HUES48 (cell line): Measurements from ENCODE around the gene RSPO4.
"Not testable (repeated sequence)": the region's sequence is repeated elsewhere in the genome, so short reads cannot be mapped to it uniquely, and the experiment has no call there.

ENCODE experiments used
- H3K27ac ChIP-seq: one replicate; pipeline ENCODE4 v1.7.0; 2013; ENCODE audit warnings: low read depth, low read length, inconsistent platforms
- H3K27me3 ChIP-seq: 2 replicates; pipeline ENCODE4 v1.6.1; 2013; ENCODE audit warnings: mild to moderate bottlenecking, low read length; ENCODE audit not compliant: control insufficient read depth, insufficient read depth
- H3K36me3 ChIP-seq: 2 replicates; pipeline ENCODE4 v1.6.1; 2013; ENCODE audit warnings: low read length; ENCODE audit not compliant: control insufficient read depth, insufficient read depth
- H3K4me1 ChIP-seq: 2 replicates; pipeline ENCODE4 v1.6.1; 2013; ENCODE audit warnings: mild to moderate bottlenecking, low read length; ENCODE audit not compliant: control insufficient read depth, insufficient read depth
- H3K4me3 ChIP-seq: 2 replicates; pipeline ENCODE4 v1.5.1; 2013; ENCODE audit warnings: mild to moderate bottlenecking, low read depth, low read length
- H3K9ac ChIP-seq: 2 replicates; pipeline ENCODE4 v1.6.1; 2013; ENCODE audit warnings: mild to moderate bottlenecking, low read depth, low read length, moderate library complexity
- H3K9me3 ChIP-seq: 2 replicates; pipeline ENCODE4 v1.6.1; 2013; ENCODE audit warnings: low read length; ENCODE audit not compliant: control insufficient read depth, insufficient read depth

Gene RSPO4

DNA sequence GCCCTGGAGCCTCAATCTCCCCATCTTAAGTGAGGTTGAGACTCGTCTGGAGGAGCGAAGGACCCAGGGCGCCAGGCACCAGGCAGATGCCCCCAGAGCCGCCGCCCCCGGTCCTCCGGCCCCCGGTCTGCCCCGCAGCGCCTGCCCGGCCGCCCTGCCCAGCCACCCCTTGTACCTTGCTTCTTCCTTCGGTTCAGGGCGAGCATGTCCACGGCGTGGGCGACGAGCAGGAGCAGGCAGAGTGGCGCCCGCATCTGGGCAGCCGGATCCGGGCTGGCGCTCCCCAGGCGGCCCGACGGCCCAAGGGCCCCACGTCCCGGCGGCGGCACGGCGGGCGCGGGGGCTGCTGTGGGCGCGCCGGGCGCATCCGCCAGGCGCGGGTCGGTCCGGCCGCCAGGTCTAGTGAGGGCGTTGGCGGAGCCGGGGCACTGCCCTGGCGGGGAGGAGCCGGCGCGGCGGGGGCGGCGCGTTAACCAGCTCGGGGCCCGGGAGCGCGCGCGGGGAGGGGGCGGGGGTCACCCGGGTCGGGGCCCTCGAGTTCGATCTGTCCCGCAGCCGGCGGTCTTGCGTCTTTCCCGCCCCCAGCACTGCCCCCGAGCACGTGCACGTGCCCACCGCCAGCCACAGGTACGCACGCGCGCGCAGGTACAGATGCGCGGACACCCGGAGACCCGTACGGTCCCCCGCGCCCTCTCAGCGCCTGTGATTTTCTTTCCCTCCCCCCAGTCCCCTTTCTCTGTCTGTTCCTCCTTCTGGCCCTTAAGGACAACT is at the start of gene RSPO4:
Gene RSPO4 (minus strand): TSS at position 401 of the 771 bp plus-strand sequence. CDS start 147 bp downstream, at position 254.
- Histone ChIP-seq H3K4me3 (peak within 1 kb of the TSS; percentile 64), H3K4me1 (peaks cover 3% of the 10 kb centered on the region; the same call in 1 of the 2 replicates), H3K27ac (no peak within 1 kb of the TSS), H3K9ac (peak within 1 kb of the TSS; percentile 63; the same call in 1 of the 2 replicates), H3K9me3 (no peaks in the 10 kb centered on the region), H3K27me3 (peaks cover 28% of the 10 kb centered on the region), H3K36me3 (no peaks in the 10 kb centered on the region)

DNA sequence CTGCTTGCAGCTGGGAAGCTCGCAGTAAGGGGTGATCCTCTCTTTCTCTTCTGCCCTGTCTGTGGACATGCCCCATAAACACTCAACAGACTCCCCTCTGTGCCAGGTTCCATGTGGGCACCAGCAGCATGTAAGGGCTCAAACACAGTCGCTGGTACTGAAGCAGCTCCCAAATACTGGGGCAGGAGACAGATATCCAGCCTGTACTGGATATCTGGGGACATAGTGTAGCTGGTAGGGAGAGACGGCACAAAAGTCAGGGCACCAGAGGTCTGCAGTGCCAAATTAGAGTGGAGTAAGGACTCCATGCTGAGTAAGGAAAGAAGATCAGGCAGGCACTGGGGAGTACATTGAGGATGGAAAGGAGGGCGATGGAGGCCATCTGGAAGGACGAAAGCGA is 48.3 kb upstream of the RSPO4 start:
- H3K27me3 ChIP-seq: no peaks in the 10 kb centered on the region
- no peaks in the 10 kb centered on the region for H3K36me3 ChIP-seq
- no peak overlapping the region for H3K9ac ChIP-seq
- H3K4me1 ChIP-seq: no peaks in the 10 kb centered on the region
- H3K27ac ChIP-seq: no peak overlapping the region
- no peaks in the 10 kb centered on the region for H3K9me3 ChIP-seq
- no peak overlapping the region for H3K4me3 ChIP-seq

DNA sequence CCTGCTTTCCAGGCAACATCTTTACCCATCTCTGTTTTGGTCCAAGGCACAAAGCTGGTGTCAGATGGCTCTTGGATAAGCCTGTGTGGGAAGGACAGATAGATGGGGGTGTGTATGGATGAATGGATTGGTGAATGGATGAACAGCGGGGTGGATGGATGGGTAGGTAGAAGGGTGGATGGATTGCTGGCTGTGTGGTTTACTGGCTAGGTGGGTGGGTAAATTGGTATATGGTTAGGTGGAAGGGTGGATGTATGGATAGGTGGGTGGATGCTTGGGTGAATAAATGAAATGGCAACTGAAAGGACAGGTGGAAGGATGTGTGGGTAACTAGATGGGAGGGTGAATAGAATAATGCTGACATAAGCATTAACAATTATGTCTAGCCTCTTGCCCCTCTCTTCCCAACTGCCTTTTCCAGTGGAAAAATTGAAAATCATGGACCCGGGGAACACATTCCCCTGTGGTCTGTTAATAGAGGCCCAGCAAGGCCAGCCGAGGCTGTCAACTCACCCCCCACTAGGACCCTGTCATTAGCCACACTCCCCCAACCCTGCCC is 43.8 kb upstream of the RSPO4 start:
- Histone ChIP-seq H3K9me3 (no peaks in the 10 kb centered on the region), H3K36me3 (no peaks in the 10 kb centered on the region), H3K4me3 (no peak overlapping the region), H3K27ac (no peak overlapping the region), H3K4me1 (no peaks in the 10 kb centered on the region), H3K9ac (no peak overlapping the region), H3K27me3 (no peaks in the 10 kb centered on the region)

DNA sequence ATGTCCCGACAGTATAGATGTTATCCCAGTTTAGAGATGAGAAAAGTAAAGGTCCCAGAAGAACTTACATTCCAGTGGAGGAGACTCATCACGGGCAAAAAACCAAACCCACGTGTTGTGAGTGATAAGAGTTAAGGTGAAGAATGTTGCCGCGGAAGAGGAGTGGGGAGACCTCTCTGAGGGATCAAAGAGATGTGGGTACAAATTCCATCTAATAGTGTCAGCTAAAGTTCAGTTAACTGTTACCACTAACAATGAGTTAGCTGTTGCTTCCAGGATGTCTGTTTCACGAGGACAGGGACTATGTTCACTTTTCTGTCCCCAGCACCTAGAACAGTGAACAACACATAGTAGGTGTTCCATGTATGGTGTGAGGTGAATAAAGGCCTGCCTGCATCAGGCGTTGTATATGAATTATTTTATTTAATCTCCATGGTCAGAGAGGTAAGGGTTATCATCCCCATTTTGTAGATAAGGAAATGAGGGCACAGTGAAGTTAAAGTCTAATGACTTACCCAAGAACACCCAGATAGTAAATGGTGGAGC is 39.8 kb upstream of the RSPO4 start:
- Histone ChIP-seq H3K9ac (no peak overlapping the region), H3K27me3 (no peaks in the 10 kb centered on the region; the same call in 1 of the 2 replicates), H3K4me1 (no peaks in the 10 kb centered on the region), H3K4me3 (no peak overlapping the region), H3K36me3 (no peaks in the 10 kb centered on the region), H3K27ac (no peak overlapping the region), H3K9me3 (no peaks in the 10 kb centered on the region)

DNA sequence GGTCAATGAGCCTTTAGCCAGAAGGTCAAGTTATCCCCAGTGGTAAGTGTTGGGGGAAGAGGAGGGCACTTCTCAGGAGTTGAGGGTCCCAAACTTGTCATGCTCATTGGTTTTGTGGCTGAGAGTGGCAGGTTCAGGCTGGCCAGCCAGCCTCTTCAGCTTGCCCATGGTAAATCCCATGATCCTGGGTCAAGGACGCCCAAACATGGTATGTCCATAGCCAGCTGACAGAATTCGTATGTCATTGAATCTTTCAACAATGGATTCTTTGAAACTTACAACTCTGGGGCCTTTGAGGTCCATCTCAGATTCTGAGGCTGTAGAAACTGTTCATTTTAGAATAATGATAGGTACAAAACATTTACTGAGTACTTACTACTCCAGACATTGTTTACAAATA is 36.1 kb upstream of the RSPO4 start:
- H3K9ac ChIP-seq: no peak overlapping the region
- no peak overlapping the region for H3K27ac ChIP-seq
- H3K9me3 ChIP-seq: no peaks in the 10 kb centered on the region
- no peaks in the 10 kb centered on the region for H3K4me1 ChIP-seq
- H3K27me3 ChIP-seq: no peaks in the 10 kb centered on the region; the same call in 1 of the 2 replicates
- no peaks in the 10 kb centered on the region for H3K36me3 ChIP-seq
- H3K4me3 ChIP-seq: no peak overlapping the region

DNA sequence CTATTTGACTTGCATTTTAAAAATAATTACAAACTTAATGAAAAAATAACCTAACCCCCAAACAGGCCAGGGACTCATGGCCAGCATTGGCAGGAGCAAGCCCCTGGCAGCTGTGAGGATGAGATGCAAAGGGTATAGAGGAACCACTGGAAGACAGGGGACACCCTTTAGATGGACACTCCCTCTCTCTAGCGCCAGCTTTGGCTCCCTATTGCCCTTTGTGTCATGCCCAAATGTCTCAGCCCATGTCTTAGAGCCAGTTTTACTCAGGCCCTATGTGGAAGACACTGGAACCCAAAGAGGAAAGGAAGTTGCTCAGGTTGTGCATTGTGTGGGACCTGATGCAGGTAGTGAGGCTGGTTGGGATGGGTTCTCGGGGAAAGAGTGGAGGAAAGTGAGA is 34.9 kb upstream of the RSPO4 start:
- Histone ChIP-seq H3K27ac (no peak overlapping the region), H3K9me3 (no peaks in the 10 kb centered on the region), H3K4me3 (no peak overlapping the region), H3K36me3 (no peaks in the 10 kb centered on the region), H3K4me1 (no peaks in the 10 kb centered on the region), H3K27me3 (no peaks in the 10 kb centered on the region; the same call in 1 of the 2 replicates), H3K9ac (no peak overlapping the region)

DNA sequence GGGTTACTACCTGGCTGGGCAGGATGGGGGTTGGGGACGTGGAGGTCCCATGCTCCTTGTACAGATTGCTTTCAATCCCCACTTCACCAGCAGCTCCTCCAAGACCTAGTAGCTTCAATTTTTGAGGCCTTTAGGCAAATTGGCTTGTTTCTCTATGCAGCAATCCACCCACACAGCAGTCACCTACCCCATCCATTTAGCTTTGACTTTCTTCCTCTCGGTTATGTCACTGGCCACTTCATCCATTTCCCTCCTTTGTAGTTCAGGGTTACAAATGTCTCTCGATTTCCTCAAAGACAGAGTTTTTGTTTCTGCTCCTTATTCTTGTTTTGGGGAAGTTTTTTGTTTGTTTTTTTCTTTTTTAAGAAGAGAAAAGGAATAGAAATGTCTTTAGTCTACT is 33.4 kb upstream of the RSPO4 start:
- Histone ChIP-seq H3K9ac (no peak overlapping the region), H3K27me3 (no peaks in the 10 kb centered on the region; the same call in 1 of the 2 replicates), H3K4me3 (no peak overlapping the region), H3K36me3 (no peaks in the 10 kb centered on the region), H3K9me3 (no peaks in the 10 kb centered on the region), H3K4me1 (no peaks in the 10 kb centered on the region), H3K27ac (no peak overlapping the region)

DNA sequence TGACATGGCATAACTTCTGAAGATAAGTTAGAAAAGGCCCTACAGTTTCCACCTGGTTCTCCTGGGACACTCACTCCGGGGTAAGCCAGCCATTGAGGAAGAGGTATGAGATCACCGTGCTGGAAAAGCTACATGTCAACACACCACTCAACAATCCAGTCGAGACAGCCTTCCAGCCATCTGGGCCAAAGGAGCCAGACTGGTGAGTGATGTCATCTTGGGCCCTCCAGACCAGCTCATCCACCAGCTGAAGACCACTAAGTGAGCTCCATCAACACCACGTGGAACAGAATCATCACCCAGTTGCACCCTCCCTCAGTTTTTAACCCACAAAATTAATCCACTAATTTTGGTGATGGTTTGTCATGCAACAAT is 32.3 kb upstream of the RSPO4 start:
- no peaks in the 10 kb centered on the region for H3K36me3 ChIP-seq
- H3K4me3 ChIP-seq: no peak overlapping the region
- H3K9me3 ChIP-seq: no peaks in the 10 kb centered on the region
- no peaks in the 10 kb centered on the region for H3K4me1 ChIP-seq
- no peak overlapping the region for H3K27ac ChIP-seq
- no peaks in the 10 kb centered on the region; the same call in 1 of the 2 replicates for H3K27me3 ChIP-seq
- H3K9ac ChIP-seq: no peak overlapping the region

DNA sequence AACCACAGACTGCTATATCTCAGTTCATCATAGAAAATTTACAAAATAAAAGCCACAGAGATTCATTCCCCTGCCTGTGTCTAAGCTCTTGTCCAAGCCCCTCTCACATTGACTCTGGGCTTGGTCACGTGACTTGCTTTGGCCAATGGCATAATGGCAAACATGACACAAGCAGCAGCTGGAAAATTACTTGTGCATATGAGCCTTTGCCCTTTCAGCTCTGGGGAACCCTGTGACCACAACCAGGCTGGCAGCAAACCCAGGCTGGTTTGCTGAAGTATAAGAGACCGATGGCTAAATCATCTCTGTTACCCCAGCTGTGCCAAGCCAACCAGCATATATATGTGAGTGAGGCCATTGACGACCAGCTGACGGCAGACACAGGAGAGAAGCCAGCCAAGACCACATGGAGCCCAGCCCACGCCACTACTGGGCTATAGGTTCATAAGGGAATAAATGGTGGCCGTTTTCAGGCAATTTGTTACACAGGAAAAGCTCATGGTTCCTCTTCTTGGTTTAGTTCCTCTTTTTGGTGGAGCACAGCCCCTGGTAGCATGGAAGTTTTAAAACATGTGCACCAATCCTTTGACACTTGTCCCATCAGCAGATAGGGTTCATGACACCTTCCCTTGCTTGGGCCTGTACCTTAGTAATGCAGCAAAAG is 31.8 kb upstream of the RSPO4 start:
- no peaks in the 10 kb centered on the region for H3K4me1 ChIP-seq
- H3K9me3 ChIP-seq: no peaks in the 10 kb centered on the region
- H3K27ac ChIP-seq: no peak overlapping the region
- H3K9ac ChIP-seq: no peak overlapping the region
- no peak overlapping the region for H3K4me3 ChIP-seq
- no peaks in the 10 kb centered on the region; the same call in 1 of the 2 replicates for H3K27me3 ChIP-seq
- no peaks in the 10 kb centered on the region for H3K36me3 ChIP-seq

DNA sequence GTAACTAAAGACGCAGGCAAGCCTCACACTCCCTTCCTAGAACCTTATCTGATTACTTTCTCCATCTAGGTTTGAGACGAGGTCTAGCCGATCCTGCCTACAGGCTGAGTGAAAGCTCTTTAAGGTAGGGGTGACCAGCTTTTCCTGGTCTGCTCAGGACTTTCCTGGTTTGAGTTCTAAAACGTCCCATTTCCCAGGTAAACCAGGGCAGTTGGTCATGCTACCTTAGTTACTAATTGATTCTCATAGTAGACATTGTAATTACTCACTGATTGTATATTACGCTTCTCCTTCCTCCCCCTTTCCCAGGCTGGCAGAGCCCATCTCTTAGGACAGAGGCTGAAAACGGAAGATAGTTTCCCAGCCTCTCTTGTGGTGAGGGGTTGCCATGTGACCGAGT is 27.9 kb upstream of the RSPO4 start:
- Histone ChIP-seq H3K36me3 (no peaks in the 10 kb centered on the region), H3K9ac (no peak overlapping the region)

DNA sequence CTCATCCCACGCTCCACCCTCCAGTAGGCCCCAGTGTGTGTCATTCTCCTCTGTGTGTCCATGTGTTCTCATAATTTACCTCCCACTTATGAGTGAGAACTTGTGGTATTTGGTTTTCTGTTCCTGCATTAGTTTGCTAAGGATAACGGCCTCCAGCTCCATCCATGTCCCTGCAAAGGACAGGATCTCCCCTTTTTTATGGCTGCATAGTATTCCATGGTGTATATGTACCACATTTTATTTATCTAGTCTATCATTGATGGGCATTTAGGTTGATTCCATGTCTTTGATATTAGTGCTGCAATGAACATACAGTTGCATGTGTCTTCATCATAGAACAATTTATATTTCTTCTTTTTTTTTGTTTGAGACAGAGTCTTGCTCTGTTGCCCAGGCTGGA is 24.1 kb upstream of the RSPO4 start:
- H3K9me3 ChIP-seq, H3K27me3 ChIP-seq, H3K9ac ChIP-seq, H3K4me1 ChIP-seq, H3K4me3 ChIP-seq, H3K36me3 ChIP-seq, H3K27ac ChIP-seq: not testable (repeated sequence)

More for the DNA sequence above, 27.9 kb upstream of the RSPO4 start:
- Histone ChIP-seq H3K27me3 (no peaks in the 10 kb centered on the region), H3K4me3 (no peak overlapping the region), H3K27ac (no peak overlapping the region), H3K9me3 (no peaks in the 10 kb centered on the region), H3K4me1 (no peaks in the 10 kb centered on the region)
